Measurements from ENCODE around the gene C1QTNF1. TPM values are rescaled to one million over a fixed set of nuclear protein-coding genes. Genes with fewer than 3 reads are reported as not detected.

The C1QTNF1 gene
- total RNA-seq, 3 donors from 2014 or later, result 16.9 to 33.3 (median 22.1) TPM

- peaks cover 11% of the 10 kb centered on the region for H3K4me1 ChIP-seq (ENCODE audit: low read depth)
- DNase-seq (no peak), ATAC-seq (no peak)
- H3K4me3 ChIP-seq, result no peak overlapping the region
- peaks cover 3% of the 10 kb centered on the region for H3K9me3 ChIP-seq
- TF ChIP-seq CTCF (IDR thresholded peaks at IDR 0.05), result no peak
- no peaks in the 10 kb centered on the region for H3K36me3 ChIP-seq (ENCODE audit: low read depth)
- intact Hi-C loops (cut with DNase I, micrococcal nuclease), result no loop called here
Measured at GRCh38 chr17:79012563-79013134, 11.3 kb upstream of the C1QTNF1 start.

GRCh38 chr17:79014158-79014758 is 9.7 kb upstream of the C1QTNF1 start:
- intact Hi-C loops (cut with DNase I, micrococcal nuclease), result no loop called here
- ATAC-seq (no peak), DNase-seq (no peak)
- Histone ChIP-seq H3K4me1 (ENCODE audit: low read depth) (peaks cover under 1% of the 10 kb centered on the region), H3K9me3 (peaks cover 3% of the 10 kb centered on the region), H3K36me3 (ENCODE audit: low read depth) (no peaks in the 10 kb centered on the region), H3K4me3 (no peak overlapping the region)
- TF ChIP-seq CTCF (IDR thresholded peaks at IDR 0.05), result no peak

GRCh38 chr17:79017546-79018369 is 6.2 kb upstream of the C1QTNF1 start:
- H3K4me3 ChIP-seq, result no peak overlapping the region
- intact Hi-C loops (cut with DNase I, micrococcal nuclease), result no loop called here
- DNase-seq (no peak), ATAC-seq (no peak)
- H3K36me3 ChIP-seq (ENCODE audit: low read depth), result no peaks in the 10 kb centered on the region
- peaks cover 3% of the 10 kb centered on the region for H3K9me3 ChIP-seq
- peaks cover 18% of the 10 kb centered on the region for H3K4me1 ChIP-seq (ENCODE audit: low read depth)
- TF ChIP-seq CTCF (IDR thresholded peaks at IDR 0.05), result no peak

- Histone ChIP-seq H3K4me1 (ENCODE audit: low read depth) (peaks cover 18% of the 10 kb centered on the region), H3K4me3 (no peak overlapping the region), H3K36me3 (ENCODE audit: low read depth) (no peaks in the 10 kb centered on the region), H3K9me3 (peaks cover 3% of the 10 kb centered on the region)
- intact Hi-C loops (cut with DNase I, micrococcal nuclease), result no loop called here
- ATAC-seq (no peak), DNase-seq (no peak)
- TF ChIP-seq CTCF (IDR thresholded peaks at IDR 0.05), result no peak
Measured at GRCh38 chr17:79018370-79018695, 5.6 kb upstream of the C1QTNF1 start.

GRCh38 chr17:79019261-79019631 is 4.7 kb upstream of the C1QTNF1 start:
- no peak for TF ChIP-seq CTCF (IDR thresholded peaks at IDR 0.05)
- peak in 1 of 3 donors; percentile 23 for DNase-seq
- Histone ChIP-seq H3K4me1 (ENCODE audit: low read depth) (peaks cover 20% of the 10 kb centered on the region), H3K9me3 (peaks cover 3% of the 10 kb centered on the region), H3K4me3 (no peak overlapping the region), H3K36me3 (ENCODE audit: low read depth) (no peaks in the 10 kb centered on the region)
- intact Hi-C loops (cut with DNase I, micrococcal nuclease), result no loop called here
- ATAC-seq, result peak; percentile 52

Data from mucosa of descending colon (tissue), 3 donors.